HUES48 (cell line): ENCODE data around the gene LTBR.
A peak's percentile ranks its signal among the peaks of the same experiment; 100 is the strongest.
"Not testable (repeated sequence)": the region's sequence is repeated elsewhere in the genome, so short reads cannot be mapped to it uniquely, and the experiment has no call there.

Source experiments
- H3K27ac ChIP-seq: one replicate; pipeline ENCODE4 v1.7.0; 2013; ENCODE audit warnings: low read depth, low read length, inconsistent platforms
- H3K27me3 ChIP-seq: 2 replicates; pipeline ENCODE4 v1.6.1; 2013; ENCODE audit warnings: mild to moderate bottlenecking, low read length; ENCODE audit not compliant: control insufficient read depth, insufficient read depth
- H3K36me3 ChIP-seq: 2 replicates; pipeline ENCODE4 v1.6.1; 2013; ENCODE audit warnings: low read length; ENCODE audit not compliant: control insufficient read depth, insufficient read depth
- H3K4me1 ChIP-seq: 2 replicates; pipeline ENCODE4 v1.6.1; 2013; ENCODE audit warnings: mild to moderate bottlenecking, low read length; ENCODE audit not compliant: control insufficient read depth, insufficient read depth
- H3K4me3 ChIP-seq: 2 replicates; pipeline ENCODE4 v1.5.1; 2013; ENCODE audit warnings: mild to moderate bottlenecking, low read depth, low read length
- H3K9ac ChIP-seq: 2 replicates; pipeline ENCODE4 v1.6.1; 2013; ENCODE audit warnings: mild to moderate bottlenecking, low read depth, low read length, moderate library complexity
- H3K9me3 ChIP-seq: 2 replicates; pipeline ENCODE4 v1.6.1; 2013; ENCODE audit warnings: low read length; ENCODE audit not compliant: control insufficient read depth, insufficient read depth

Gene LTBR

GRCh38 chr12:6383572-6384498, at the start of gene LTBR:
LTBR (plus strand) TSS chr12:6384162; CDS start chr12:6384359, 197 bp downstream.
- H3K27me3 ChIP-seq = peaks cover 28% of the 10 kb centered on the region
- H3K27ac ChIP-seq = no peak within 1 kb of the TSS
- H3K9ac ChIP-seq = no peak within 1 kb of the TSS
- H3K36me3 ChIP-seq = no peaks in the 10 kb centered on the region
- H3K4me3 ChIP-seq = no peak within 1 kb of the TSS
- H3K9me3 ChIP-seq = no peaks in the 10 kb centered on the region
- H3K4me1 ChIP-seq = peaks cover 26% of the 10 kb centered on the region

- Histone ChIP-seq H3K9me3 (no peaks in the 10 kb centered on the region), H3K27ac (no peak overlapping the region), H3K9ac (no peak overlapping the region), H3K4me1 (peaks cover 41% of the 10 kb centered on the region), H3K27me3 (no peaks in the 10 kb centered on the region), H3K4me3 (no peak overlapping the region), H3K36me3 (peaks cover 43% of the 10 kb centered on the region)
Observed at GRCh38 chr12:6334359-6334758, 49.6 kb upstream of the LTBR start.

GRCh38 chr12:6334940-6335450, 49.0 kb upstream of the LTBR start:
- Histone ChIP-seq H3K9ac (peak overlapping the region; percentile 68), H3K4me1 (peaks cover 47% of the 10 kb centered on the region)

GRCh38 chr12:6335451-6336078, 48.4 kb upstream of the LTBR start:
- H3K4me1 ChIP-seq = peaks cover 53% of the 10 kb centered on the region
- peaks cover 34% of the 10 kb centered on the region for H3K36me3 ChIP-seq
- H3K27ac ChIP-seq = peak overlapping the region; percentile 93
- peak overlapping the region; percentile 68 for H3K9ac ChIP-seq
- no peaks in the 10 kb centered on the region for H3K9me3 ChIP-seq
- H3K4me3 ChIP-seq = peak overlapping the region; percentile 50
- no peaks in the 10 kb centered on the region for H3K27me3 ChIP-seq

More at GRCh38 chr12:6334940-6335450, 49.0 kb upstream of the LTBR start:
- peak overlapping the region; percentile 93 for H3K27ac ChIP-seq
- H3K4me3 ChIP-seq = no peak overlapping the region
- peaks cover 40% of the 10 kb centered on the region for H3K36me3 ChIP-seq
- no peaks in the 10 kb centered on the region for H3K9me3 ChIP-seq
- H3K27me3 ChIP-seq = no peaks in the 10 kb centered on the region

- Histone ChIP-seq H3K36me3 (peaks cover 27% of the 10 kb centered on the region), H3K4me1 (peaks cover 56% of the 10 kb centered on the region), H3K27ac (peak overlapping the region; percentile 93), H3K9me3 (no peaks in the 10 kb centered on the region), H3K27me3 (no peaks in the 10 kb centered on the region), H3K4me3 (peak overlapping the region; percentile 50), H3K9ac (peak overlapping the region; percentile 68)
Observed at GRCh38 chr12:6336079-6336888, 47.7 kb upstream of the LTBR start.

- H3K4me3 ChIP-seq = peak overlapping the region; percentile 49
- no peaks in the 10 kb centered on the region for H3K9me3 ChIP-seq
- H3K36me3 ChIP-seq = peaks cover 21% of the 10 kb centered on the region
- peak overlapping the region; percentile 93 for H3K27ac ChIP-seq
- H3K4me1 ChIP-seq = peaks cover 58% of the 10 kb centered on the region
- peak overlapping the region; percentile 37 for H3K9ac ChIP-seq
- no peaks in the 10 kb centered on the region for H3K27me3 ChIP-seq
Observed at GRCh38 chr12:6336889-6337853, 46.8 kb upstream of the LTBR start.

- H3K9ac ChIP-seq = no peak overlapping the region
Observed at GRCh38 chr12:6337958-6338433, 46.0 kb upstream of the LTBR start.

GRCh38 chr12:6338536-6338935, 45.4 kb upstream of the LTBR start:
- not testable (repeated sequence) for H3K9me3 ChIP-seq, H3K9ac ChIP-seq, H3K36me3 ChIP-seq, H3K27ac ChIP-seq, H3K4me3 ChIP-seq, H3K27me3 ChIP-seq
- H3K4me1 ChIP-seq = peaks cover 66% of the 10 kb centered on the region

More at GRCh38 chr12:6337958-6338433, 46.0 kb upstream of the LTBR start:
- H3K4me1 ChIP-seq = peaks cover 63% of the 10 kb centered on the region
- H3K27me3 ChIP-seq = no peaks in the 10 kb centered on the region
- peak overlapping the region; percentile 93 for H3K27ac ChIP-seq
- no peaks in the 10 kb centered on the region for H3K9me3 ChIP-seq
- peaks cover 14% of the 10 kb centered on the region for H3K36me3 ChIP-seq
- no peak overlapping the region for H3K4me3 ChIP-seq

GRCh38 chr12:6338955-6339354, 45.0 kb upstream of the LTBR start:
- no peak overlapping the region for H3K9ac ChIP-seq
- H3K4me1 ChIP-seq = peaks cover 67% of the 10 kb centered on the region
- peak overlapping the region; percentile 85; the same call in 1 of the 2 replicates for H3K4me3 ChIP-seq

More at GRCh38 chr12:6338955-6339354, 45.0 kb upstream of the LTBR start:
- Histone ChIP-seq H3K27me3 (no peaks in the 10 kb centered on the region), H3K27ac (no peak overlapping the region), H3K36me3 (peaks cover 5% of the 10 kb centered on the region), H3K9me3 (no peaks in the 10 kb centered on the region)
